HUES64 (cell line): ENCODE results near the gene PPDPF. TPM values are rescaled to one million over a fixed set of nuclear protein-coding genes. Genes with fewer than 3 reads are reported as not detected.

Experiments
- H3K27ac ChIP-seq: 2 replicates; pipeline ENCODE4 v1.7.0; 2013; ENCODE audit warnings: low read depth, low read length, inconsistent platforms
- H3K27me3 ChIP-seq: 2 replicates; pipeline ENCODE4 v1.6.1; 2013; ENCODE audit warnings: mild to moderate bottlenecking, low read length; ENCODE audit not compliant: insufficient read depth
- H3K36me3 ChIP-seq: 2 replicates; pipeline ENCODE4 v1.6.1; 2013; ENCODE audit warnings: mild to moderate bottlenecking, low read length; ENCODE audit not compliant: insufficient read depth
- H3K4me1 ChIP-seq: 2 replicates; pipeline ENCODE4 v1.6.1; 2013; ENCODE audit warnings: mild to moderate bottlenecking, low read length, moderate library complexity; ENCODE audit not compliant: insufficient read depth
- H3K4me3 ChIP-seq: 2 replicates; pipeline ENCODE4 v1.5.1; 2013; ENCODE audit warnings: mild to moderate bottlenecking, low read length, moderate library complexity
- H3K9ac ChIP-seq: 2 replicates; pipeline ENCODE4 v1.6.1; 2013; ENCODE audit warnings: mild to moderate bottlenecking, low read depth, low read length
- H3K9me3 ChIP-seq: 2 replicates; pipeline ENCODE4 v1.6.1; 2013; ENCODE audit warnings: low read depth, low read length; ENCODE audit not compliant: insufficient read depth
- WGBS: fragments of 150-250, 120-280 bp; methylation state at CpG from one replicate; pipeline ENCODE4 v1.1.7; 2013; ENCODE audit warnings: missing lambda C conversion rate; 5-methylcytosine and 5-hydroxymethylcytosine counted together
- polyA plus RNA-seq, 2 experiments: library from polyadenylated mRNA; stranded (reverse); fragments of 50-300 nt; gene quantifications; one replicate each; pipeline ENCODE4 v1.2.3, GENCODE V29; 2013

PPDPF gene, protein sequence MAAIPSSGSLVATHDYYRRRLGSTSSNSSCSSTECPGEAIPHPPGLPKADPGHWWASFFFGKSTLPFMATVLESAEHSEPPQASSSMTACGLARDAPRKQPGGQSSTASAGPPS
- polyA plus RNA-seq (2013, experiment 1 of 2), result 133 TPM
- 191 TPM for polyA plus RNA-seq (2013, experiment 2 of 2)

DNA sequence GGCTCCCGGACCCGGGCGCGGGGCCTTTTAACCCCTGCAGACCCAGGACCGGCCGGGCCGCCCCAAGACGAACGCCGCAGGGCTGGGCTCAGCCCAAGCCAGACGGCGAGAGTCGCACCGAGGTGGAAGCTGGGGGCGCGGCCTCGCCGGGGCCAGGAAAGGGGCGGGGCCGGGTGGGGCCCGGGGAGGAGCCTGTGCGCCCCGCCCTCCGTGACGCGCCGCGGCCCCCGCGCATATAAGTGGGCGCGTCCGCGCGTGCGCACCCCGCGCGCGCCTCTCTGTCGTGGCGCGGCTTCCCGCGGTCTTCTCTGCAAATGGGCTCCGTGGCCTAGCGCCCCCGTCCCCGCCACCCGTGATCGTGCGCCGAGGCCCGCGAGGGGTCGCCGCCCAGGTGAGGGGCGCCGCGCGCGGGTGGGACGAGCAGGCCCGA, at the start of gene PPDPF:
PPDPF (plus strand) TSS at position 262 of the 430 bp plus-strand sequence. CDS start 544 bp downstream, outside the sequence.
- Histone ChIP-seq H3K4me1 (0 out of 2 replicates have a peak, but pooled peaks cover 9% of the 10 kb centered on the region), H3K4me3 (peak within 1 kb of the TSS; percentile 95), H3K9me3 (peaks cover 9% of the 10 kb centered on the region; the same call in 1 of the 2 replicates), H3K27me3 (peaks cover 14% of the 10 kb centered on the region), H3K36me3 (peaks cover 20% of the 10 kb centered on the region), H3K9ac (peak within 1 kb of the TSS; percentile 92), H3K27ac (peak within 1 kb of the TSS; percentile 83; the same call in 1 of the 2 replicates)
- under 1% methylated on average over 64 of the region's 64 CpGs for WGBS

DNA sequence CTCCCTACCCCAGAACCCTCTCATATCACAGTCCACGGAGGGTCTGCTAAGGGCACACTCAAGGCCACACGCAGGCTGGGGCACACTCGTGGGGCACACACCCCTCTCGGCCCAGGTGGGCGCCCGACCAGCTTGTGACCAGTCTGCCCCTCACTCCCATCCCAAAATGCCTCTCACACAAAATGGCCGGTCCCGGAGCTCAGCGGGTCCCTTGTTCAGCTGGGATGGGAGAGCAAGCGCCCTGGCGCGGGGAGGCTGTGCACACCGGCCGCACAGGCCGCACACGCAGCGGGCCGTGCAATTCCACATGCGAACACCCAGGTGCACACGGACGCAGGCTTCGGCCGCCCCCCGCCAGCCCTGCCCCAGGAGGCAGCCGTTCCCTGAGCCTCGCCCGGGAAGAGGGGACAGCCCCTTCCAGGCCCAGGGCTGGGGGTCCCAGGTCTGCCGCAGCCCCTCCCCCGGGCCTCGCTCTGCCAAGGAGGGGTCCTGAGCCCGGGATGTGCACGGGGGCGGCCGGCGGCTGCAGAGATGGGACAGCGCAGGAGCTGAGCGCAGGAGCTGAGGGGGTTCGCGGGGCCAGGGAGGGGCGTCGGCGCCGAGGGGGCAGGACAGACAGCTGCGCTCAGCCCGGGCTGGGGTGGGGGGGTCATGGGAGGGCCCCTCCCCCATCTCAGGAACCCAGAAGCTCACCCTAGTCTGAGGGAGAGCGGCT, 49.4 kb upstream of the PPDPF start:
- H3K9ac ChIP-seq, result peak overlapping the region; percentile 56
- peak overlapping the region; percentile 74 for H3K4me3 ChIP-seq
- no peak overlapping the region for H3K27ac ChIP-seq
- peaks cover 8% of the 10 kb centered on the region; the same call in 1 of the 2 replicates for H3K4me1 ChIP-seq
- H3K36me3 ChIP-seq, result no peaks in the 10 kb centered on the region
- H3K9me3 ChIP-seq, result no peaks in the 10 kb centered on the region
- WGBS, result 6% methylated on average over 44 of the region's 46 CpGs
- H3K27me3 ChIP-seq, result peaks cover 35% of the 10 kb centered on the region

DNA sequence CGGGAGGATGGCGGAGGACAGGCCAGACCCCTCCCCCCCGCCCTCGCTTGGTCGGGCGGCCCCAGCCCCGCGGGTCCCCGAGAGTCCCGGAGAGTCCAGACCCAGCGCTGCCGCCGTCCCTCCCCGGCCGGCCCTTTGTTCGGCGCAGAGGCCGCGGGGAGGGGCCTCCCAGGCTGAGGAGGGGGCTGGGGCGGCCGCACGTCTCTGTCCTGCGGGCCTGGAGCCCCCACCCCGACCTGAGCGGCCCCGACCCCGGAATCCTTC, 48.9 kb upstream of the PPDPF start:
- H3K27ac ChIP-seq, result no peak overlapping the region
- H3K4me1 ChIP-seq, result peaks cover 8% of the 10 kb centered on the region; the same call in 1 of the 2 replicates
- H3K4me3 ChIP-seq, result peak overlapping the region; percentile 74
- H3K27me3 ChIP-seq, result peaks cover 35% of the 10 kb centered on the region
- H3K9me3 ChIP-seq, result no peaks in the 10 kb centered on the region
- H3K36me3 ChIP-seq, result no peaks in the 10 kb centered on the region
- H3K9ac ChIP-seq, result peak overlapping the region; percentile 64; the same call in 1 of the 2 replicates
- under 1% methylated on average over 26 of the region's 27 CpGs for WGBS

DNA sequence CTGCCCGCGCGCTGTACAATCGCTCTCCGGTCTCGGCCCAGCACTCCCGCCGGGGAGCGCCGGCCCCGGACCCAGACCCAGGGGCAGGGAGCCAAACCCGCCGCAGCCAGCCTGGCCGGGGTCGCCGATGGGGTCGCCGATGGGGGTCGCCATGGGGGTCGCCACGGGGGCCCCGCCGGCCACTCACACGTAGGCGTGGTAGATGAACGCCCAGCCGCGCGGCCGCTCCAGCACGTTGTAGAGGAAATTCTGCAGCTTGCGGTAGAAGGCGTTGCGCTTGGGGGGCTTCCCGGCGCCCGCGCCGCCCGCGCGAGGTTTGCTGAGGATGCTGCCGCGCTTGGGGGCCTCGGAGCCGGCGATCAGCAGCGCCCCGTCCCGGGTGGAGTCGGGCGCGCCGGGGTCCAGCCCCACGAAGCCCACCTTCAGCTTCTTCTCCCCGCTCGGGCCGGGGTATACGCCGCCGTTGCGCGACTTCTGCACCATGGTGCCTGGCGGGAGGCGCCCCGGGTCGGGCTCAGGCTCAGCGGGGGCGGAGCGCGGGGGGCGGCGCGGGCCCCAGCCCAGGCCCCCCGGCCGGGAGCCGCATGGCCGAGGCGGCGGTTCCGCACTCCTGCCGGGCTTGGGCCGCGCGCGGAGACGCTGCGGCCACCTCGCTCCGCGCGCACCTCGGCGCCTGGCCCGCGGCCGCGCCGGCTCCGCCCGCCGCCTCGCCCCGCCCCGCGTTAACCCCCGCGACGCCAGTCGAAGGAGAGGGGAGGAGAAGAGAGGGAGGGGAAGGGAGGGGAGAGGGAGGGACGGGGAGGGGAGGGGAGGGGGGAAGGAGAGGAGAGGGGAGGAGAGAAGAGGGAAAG, 48.4 kb upstream of the PPDPF start, which contains the start of gene KCNQ2:
KCNQ2 (minus strand) TSS at position 675 of the 851 bp plus-strand sequence; CDS start at position 483, 192 bp downstream.
- under 1% methylated on average over 104 of the region's 111 CpGs for WGBS
- H3K36me3 ChIP-seq, result no peaks in the 10 kb centered on the region
- no peak within 1 kb of the TSS for H3K27ac ChIP-seq
- peaks cover 8% of the 10 kb centered on the region; the same call in 1 of the 2 replicates for H3K4me1 ChIP-seq
- H3K9me3 ChIP-seq, result no peaks in the 10 kb centered on the region
- H3K9ac ChIP-seq, result peak within 1 kb of the TSS; percentile 64
- H3K27me3 ChIP-seq, result peaks cover 35% of the 10 kb centered on the region
- H3K4me3 ChIP-seq, result peak within 1 kb of the TSS; percentile 74

DNA sequence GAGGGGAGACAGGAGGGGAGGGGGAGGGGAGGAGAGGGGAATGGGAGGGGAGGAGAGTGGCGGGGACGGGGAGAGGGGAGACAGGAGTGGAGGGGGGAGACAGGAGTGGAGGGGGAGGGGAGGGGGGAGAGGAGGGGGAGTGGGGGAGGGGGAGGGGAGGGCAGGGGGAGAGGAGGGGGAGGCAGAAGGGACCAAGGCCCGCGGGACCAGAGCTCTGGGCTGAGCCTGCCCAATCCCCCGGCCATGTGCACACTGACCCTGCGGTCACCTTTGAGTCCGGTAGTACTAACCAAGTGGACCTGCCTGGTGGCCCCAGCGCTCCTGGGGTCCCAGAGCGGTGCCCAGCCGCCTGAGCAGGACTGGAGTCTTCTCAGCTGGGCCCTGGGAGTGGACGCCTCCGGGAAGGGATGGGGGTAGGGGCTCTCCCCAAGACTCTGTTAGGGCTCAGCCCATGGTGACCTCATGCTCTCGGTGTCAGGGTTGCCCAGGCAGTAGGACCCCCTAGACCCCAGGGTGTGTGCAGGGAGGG, 47.6 kb upstream of the PPDPF start:
- Histone ChIP-seq H3K27me3 (peaks cover 35% of the 10 kb centered on the region), H3K36me3 (no peaks in the 10 kb centered on the region)
- 50% methylated on average over 11 of the region's 13 CpGs for WGBS

DNA sequence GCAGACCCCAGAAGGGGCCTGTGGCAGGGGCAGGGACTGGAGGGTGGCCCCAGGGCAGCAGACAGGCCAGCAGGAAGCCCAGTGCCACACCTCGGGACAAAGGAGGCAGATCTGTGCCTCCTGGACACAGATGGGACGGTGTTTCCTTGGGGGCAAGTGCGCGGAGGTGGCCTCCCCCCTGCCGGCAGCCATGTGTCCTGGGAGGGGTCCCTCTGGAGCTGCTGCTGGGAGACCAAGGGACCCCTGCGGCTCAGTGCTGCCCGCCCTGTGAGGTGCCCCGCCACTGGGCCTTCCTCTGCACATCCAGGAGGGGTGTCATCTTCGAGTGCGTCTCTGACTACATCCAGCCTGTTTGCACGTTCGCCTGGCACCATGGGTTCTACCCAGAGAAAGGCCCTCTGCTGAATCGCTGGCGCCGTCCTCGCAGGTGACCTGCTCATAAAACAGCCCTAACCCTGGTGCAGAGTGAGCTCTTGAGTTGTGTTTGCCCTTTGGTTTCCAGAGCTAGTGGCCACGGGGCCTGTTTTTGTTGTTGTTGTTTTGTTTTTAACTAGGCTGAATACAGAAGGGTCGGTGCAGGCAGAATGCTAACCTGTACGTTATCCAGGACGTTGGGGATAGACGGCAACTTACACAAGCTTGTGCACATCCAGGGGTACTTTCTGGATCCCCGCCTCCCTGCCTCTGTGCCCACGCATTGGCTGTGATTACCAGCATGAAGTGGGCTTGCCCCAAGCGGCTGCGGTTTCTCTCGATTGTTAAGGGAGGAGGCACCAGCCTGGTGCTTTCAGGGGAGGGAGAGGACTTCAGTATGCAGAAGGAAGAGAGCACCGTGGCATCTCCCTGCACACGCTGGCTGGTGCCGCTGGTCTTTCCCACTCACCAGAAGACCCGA, 46.8 kb upstream of the PPDPF start:
- H3K4me3 ChIP-seq, result no peak overlapping the region
- no peaks in the 10 kb centered on the region for H3K36me3 ChIP-seq
- no peak overlapping the region for H3K27ac ChIP-seq
- H3K27me3 ChIP-seq, result peaks cover 35% of the 10 kb centered on the region
- 33% methylated on average over 30 of the region's 30 CpGs for WGBS
- no peak overlapping the region for H3K9ac ChIP-seq
- no peaks in the 10 kb centered on the region for H3K9me3 ChIP-seq
- peaks cover 14% of the 10 kb centered on the region; the same call in 1 of the 2 replicates for H3K4me1 ChIP-seq

More for the DNA sequence above, 47.6 kb upstream of the PPDPF start:
- Histone ChIP-seq H3K4me1 (peaks cover 13% of the 10 kb centered on the region; the same call in 1 of the 2 replicates), H3K9ac (no peak overlapping the region), H3K9me3 (no peaks in the 10 kb centered on the region), H3K4me3 (no peak overlapping the region), H3K27ac (no peak overlapping the region)

DNA sequence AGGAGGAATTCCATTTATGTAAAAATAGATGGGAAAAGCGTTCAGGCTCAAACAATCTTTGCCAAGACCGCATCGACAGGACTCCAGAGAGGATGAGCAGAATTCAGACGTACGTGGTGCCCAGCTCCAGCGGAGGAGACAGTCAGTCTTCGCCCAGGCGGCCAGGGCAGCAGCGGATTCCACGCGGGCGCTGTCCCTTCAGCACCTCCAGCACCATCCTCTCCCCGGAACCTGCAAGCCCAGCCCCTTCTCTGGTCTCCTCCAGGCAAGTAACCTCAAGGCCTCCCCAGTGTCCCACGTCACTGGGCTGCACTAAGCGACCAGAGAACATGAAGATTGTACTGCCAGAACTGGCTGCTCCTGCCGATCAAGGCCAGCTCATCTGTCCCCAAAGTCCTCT, 45.4 kb upstream of the PPDPF start:
- Histone ChIP-seq H3K36me3 (no peaks in the 10 kb centered on the region), H3K27me3 (peaks cover 35% of the 10 kb centered on the region), H3K4me3 (no peak overlapping the region), H3K27ac (no peak overlapping the region), H3K9me3 (no peaks in the 10 kb centered on the region), H3K4me1 (peaks cover 13% of the 10 kb centered on the region; the same call in 1 of the 2 replicates), H3K9ac (no peak overlapping the region)
- WGBS, result 12% methylated on average over 16 of the region's 16 CpGs

DNA sequence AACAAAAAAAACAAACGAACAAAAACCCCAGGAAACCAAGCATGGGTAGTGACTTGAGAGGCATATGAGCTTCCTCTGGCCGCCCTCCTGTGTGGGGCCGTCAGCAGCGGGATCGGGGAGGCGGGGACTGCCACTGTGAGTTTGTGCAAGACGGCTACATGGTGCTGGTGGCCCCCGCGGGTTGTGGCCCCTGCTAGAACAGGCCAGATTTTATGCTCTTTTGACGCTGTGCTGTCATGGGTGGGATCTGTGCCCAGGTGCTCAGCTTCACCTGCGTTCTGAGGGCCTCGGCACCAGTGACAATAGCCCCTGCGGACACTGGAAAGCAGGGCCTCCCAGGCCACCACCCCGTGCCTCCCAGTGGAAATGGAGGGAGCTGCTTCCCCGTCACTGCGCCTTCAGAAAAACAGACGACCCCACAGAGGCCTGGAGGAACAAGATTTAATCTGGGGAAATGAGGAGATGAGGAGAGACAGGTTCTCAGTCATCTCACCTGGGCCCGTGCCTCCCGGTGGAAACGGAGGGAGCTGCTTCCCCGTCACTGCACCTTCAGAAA, 43.4 kb upstream of the PPDPF start:
- Histone ChIP-seq H3K9me3 (no peaks in the 10 kb centered on the region), H3K4me3 (no peak overlapping the region), H3K9ac (no peak overlapping the region), H3K4me1 (peaks cover 6% of the 10 kb centered on the region; the same call in 1 of the 2 replicates), H3K27ac (no peak overlapping the region), H3K27me3 (peaks cover 29% of the 10 kb centered on the region), H3K36me3 (no peaks in the 10 kb centered on the region)
- 60% methylated on average over 20 of the region's 21 CpGs for WGBS

DNA sequence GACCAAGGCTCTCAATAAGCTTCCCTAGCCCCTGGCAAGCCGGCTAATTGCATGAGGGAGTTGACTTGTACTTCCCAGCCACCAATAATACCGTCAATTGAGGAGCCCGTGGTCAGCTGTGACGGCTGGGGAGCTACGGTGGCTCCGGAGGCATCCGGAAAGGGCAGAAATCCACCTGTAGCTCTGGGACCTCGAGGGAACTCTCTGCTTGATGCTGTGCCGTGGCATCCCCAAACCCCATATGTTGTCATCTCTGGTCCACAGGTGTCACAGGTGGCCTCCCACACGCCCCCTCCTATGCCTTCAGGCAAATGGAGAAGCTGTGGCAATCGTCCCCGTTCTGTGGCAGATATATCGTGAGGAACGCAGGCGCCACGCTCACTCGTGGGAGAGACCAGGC, 42.6 kb upstream of the PPDPF start:
- H3K9me3 ChIP-seq, result no peaks in the 10 kb centered on the region
- peaks cover 6% of the 10 kb centered on the region; the same call in 1 of the 2 replicates for H3K4me1 ChIP-seq
- H3K27ac ChIP-seq, result no peak overlapping the region
- peaks cover 28% of the 10 kb centered on the region for H3K27me3 ChIP-seq
- H3K4me3 ChIP-seq, result no peak overlapping the region
- no peaks in the 10 kb centered on the region for H3K36me3 ChIP-seq
- H3K9ac ChIP-seq, result no peak overlapping the region
- WGBS, result 88% methylated on average over 17 of the region's 17 CpGs
